Endothelial cell of umbilical vein (primary cell): ENCODE data around the gene SFXN4.

Experiments
- POLR2A ChIP-seq: IDR thresholded peaks from 2 replicates; pipeline ENCODE4 v1.6.1; 2012; ENCODE audit warnings: low read depth, mild to moderate bottlenecking, control low read depth, low read length
- TF ChIP-seq, protein P1 (sequence below), 2 donors: IDR thresholded peaks; 1 replicate in 1 of 2; 2 replicates in 1 of 2; pipeline ENCODE4 v1.5.1; 2011; ENCODE audit warnings: low read length in 2 of 2, mild to moderate bottlenecking in 2 of 2, moderate library complexity in 2 of 2, control low read depth in 1 of 2, inconsistent platforms in 1 of 2, low read depth in 1 of 2; ENCODE audit not compliant: insufficient read depth in 1 of 2; ENCODE audit errors: extremely low read depth in 1 of 2
- TF ChIP-seq, protein P2 (sequence below): IDR thresholded peaks from 2 replicates; pipeline ENCODE4 v1.6.1; 2011; ENCODE audit not compliant: insufficient read depth, insufficient read length

DNA sequence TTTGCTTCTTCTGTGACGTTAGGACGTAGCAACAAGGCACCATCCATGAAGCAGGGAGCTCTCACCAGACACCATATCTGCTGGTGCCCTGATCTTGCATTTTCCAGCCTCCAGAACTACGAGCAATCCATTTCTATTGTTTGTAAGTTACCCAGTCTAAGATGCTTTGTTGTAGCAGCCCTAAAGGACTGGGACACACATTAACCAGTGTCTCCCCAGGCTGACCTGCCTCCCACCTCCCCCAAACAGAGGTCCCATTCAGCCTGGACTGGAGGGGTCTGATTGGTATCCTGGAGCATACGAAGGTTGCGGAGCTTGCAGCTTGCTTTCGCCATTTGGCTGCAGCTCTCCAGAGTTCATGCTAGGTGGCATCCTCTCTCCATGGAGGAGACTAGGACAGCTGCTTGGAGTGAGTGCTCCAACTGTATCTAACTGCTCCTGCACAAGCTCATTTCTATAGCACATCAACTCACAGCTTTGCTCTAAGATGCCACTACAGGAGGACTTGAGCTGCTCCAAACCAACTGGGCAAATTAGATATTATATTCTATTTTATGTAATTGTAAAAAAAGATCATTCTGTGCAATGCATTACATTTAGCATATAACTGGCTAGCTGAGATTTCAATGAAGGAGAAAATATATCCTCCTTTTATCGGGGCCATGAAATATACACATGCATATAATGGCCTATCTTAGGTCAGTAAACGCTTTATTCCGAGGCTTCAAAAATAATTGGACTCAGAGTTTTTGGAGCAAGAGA is 33.9 kb upstream of the SFXN4 start:
- TF ChIP-seq, protein P1, sequence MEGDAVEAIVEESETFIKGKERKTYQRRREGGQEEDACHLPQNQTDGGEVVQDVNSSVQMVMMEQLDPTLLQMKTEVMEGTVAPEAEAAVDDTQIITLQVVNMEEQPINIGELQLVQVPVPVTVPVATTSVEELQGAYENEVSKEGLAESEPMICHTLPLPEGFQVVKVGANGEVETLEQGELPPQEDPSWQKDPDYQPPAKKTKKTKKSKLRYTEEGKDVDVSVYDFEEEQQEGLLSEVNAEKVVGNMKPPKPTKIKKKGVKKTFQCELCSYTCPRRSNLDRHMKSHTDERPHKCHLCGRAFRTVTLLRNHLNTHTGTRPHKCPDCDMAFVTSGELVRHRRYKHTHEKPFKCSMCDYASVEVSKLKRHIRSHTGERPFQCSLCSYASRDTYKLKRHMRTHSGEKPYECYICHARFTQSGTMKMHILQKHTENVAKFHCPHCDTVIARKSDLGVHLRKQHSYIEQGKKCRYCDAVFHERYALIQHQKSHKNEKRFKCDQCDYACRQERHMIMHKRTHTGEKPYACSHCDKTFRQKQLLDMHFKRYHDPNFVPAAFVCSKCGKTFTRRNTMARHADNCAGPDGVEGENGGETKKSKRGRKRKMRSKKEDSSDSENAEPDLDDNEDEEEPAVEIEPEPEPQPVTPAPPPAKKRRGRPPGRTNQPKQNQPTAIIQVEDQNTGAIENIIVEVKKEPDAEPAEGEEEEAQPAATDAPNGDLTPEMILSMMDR (IDR thresholded peaks at IDR 0.05; ENCODE audit: extremely low read depth in 1 of 2, insufficient read depth in 1 of 2, low read depth in 1 of 2, low read length in 2 of 2): peak; percentile 78 to 81
- TF ChIP-seq, protein P2, sequence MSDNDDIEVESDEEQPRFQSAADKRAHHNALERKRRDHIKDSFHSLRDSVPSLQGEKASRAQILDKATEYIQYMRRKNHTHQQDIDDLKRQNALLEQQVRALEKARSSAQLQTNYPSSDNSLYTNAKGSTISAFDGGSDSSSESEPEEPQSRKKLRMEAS: no peak
- TF ChIP-seq POLR2A: no peak
